ENCODE data around the gene KCNJ9.

DNA sequence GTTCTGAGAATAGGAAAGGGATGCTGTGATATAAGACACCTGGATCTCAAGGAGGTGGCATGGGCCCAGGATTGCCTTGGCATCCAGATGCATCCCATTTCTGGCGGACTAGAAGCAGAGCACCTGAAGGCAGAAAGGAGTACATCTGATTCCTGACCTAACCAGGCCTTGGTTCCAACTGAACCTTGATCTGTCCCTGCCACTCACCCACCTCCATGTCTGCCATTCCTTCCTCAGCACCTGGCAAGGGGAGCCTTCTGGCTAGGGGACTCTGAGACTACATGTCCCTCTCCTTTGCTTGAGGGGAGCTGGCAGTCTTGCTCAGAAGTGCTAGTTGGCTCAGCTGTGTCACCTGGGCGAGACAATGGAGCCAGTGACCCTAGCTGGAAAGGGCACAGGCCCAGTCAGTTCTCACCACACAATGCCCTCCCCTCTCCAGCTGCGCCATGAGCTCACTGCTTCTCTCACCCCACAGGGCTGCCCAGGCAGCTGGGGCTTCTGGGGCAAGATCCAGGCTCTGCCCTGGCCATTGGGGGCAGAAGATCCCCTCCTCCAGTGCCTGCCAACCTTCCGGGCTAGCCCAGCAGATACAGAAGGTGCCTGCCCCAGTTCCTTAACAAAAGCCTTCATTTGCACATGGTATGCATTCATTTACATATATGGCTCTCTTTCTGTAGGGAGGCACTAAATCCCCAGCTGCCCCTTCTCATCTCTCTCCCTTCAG is 14.2 kb downstream of the KCNJ9 start:
- TF ChIP-seq POLR2A (IDR thresholded peaks at IDR 0.05; ENCODE audit: low read depth, low read length) (no peak), POLR2AphosphoS5 (IDR thresholded peaks at IDR 0.05; ENCODE audit: low read depth, low read length) (no peak), TAF1 (IDR thresholded peaks at IDR 0.05; ENCODE audit: borderline replicate concordance, low read depth, low read length) (no peak)
